ENCODE data around the gene UNC13A.

GRCh38 chr19:17620696-17621095 is 67.5 kb downstream of the UNC13A start:
- no peak for TF ChIP-seq ZNF274 (IDR thresholded peaks at IDR 0.05; ENCODE audit: low read depth, low read length)
- TF ChIP-seq YY1 (IDR thresholded peaks at IDR 0.05; ENCODE audit: insufficient read depth, insufficient read length), result no peak
